A549 (cell line): ENCODE measurements around the gene TMEM191C. TPM values are rescaled to one million over a fixed set of nuclear protein-coding genes. Genes with fewer than 3 reads are reported as not detected.
A peak's percentile ranks its signal among the peaks of the same experiment; 100 is the strongest.
"Not testable (repeated sequence)": the region's sequence is repeated elsewhere in the genome, so short reads cannot be mapped to it uniquely, and the experiment has no call there.

ENCODE experiments used
- ATAC-seq, 2 experiments: fragments of 200-7000 bp in 1 of 2; fragments of >200 bp in 1 of 2; cut with Nextera tagmentation in 1 of 2; cut with Tn5 transposase in 1 of 2; 3 replicates each; pipeline versions ENCODE4 v1.8.0 to v1.9.1; 2018 to 2020; ENCODE audit warnings: mild to moderate bottlenecking in 1 of 2, moderate library complexity in 1 of 2
- CTCF ChIA-PET: fragments of 300-600 bp; sonication (Branson Sonifier 250); formaldehyde crosslinking; extraction: SDS; loops from one replicate; lab custom pipeline; 2021; ENCODE audit warnings: antibody characterized with exemption, inconsistent platforms; lab: Yijun Ruan, JAX
- POLR2A ChIA-PET: fragments of 350-600 bp; formaldehyde crosslinking; extraction: SDS; loops from one replicate; lab custom pipeline; 2021; ENCODE audit warnings: antibody characterized with exemption, inconsistent platforms; lab: Yijun Ruan, JAX
- DNase-seq, 2 experiments: peaks; one replicate each; pipeline versions ENCODE4 v3.0.0 to v3.0.0-alpha.2; 2011 to 2016; ENCODE audit warnings: low read depth in 1 of 2, low spot score in 1 of 2
- FAIRE-seq: peaks from 2 replicates; lab custom pipeline; 2011; peaks lifted over from hg19 to GRCh38; lab: Jason Lieb, UNC
- H3K27ac ChIP-seq, 2 experiments: fragments of >200 bp; sonication (Bioruptor Twin); formaldehyde crosslinking; 3 replicates each; pipeline ENCODE4 v1.5.1; 2016 to 2017
- H3K4me1 ChIP-seq: fragments of >200 bp; sonication (Bioruptor Twin); formaldehyde crosslinking; 3 replicates; pipeline ENCODE4 v1.6.1; 2016
- H3K4me2 ChIP-seq: fragments of >200 bp; sonication (Bioruptor Twin); formaldehyde crosslinking; 3 replicates; pipeline ENCODE4 v1.6.1; 2016
- H3K4me3 ChIP-seq: fragments of >200 bp; sonication (Bioruptor Twin); formaldehyde crosslinking; 3 replicates; pipeline ENCODE4 v1.5.1; 2016
- H3K9me3 ChIP-seq: fragments of >200 bp; sonication (Bioruptor Twin); formaldehyde crosslinking; 3 replicates; pipeline ENCODE4 v1.6.1; 2016
- CBX2 ChIP-seq: fragments of 200-600 bp; sonication (generic); IDR thresholded peaks from 2 replicates; pipeline ENCODE4 v1.6.1; 2016; ENCODE audit warnings: low read depth, mild to moderate bottlenecking, borderline replicate concordance
- CHD2 ChIP-seq: fragments of 150-350 bp; IDR thresholded peaks from 2 replicates; pipeline ENCODE4 v1.6.1; 2014; ENCODE audit warnings: low read length; ENCODE audit not compliant: partially characterized antibody
- EHMT2 ChIP-seq: fragments of 200-600 bp; sonication (generic); IDR thresholded peaks from 2 replicates; pipeline ENCODE4 v1.6.1; 2016; ENCODE audit warnings: antibody characterized with exemption, low read depth, mild to moderate bottlenecking, moderate library complexity
- ESRRA ChIP-seq: fragments of 150-350 bp; IDR thresholded peaks from 2 replicates; pipeline ENCODE4 v1.6.1; 2014; ENCODE audit warnings: mild to moderate bottlenecking, low read length, borderline replicate concordance
- FOSL2 ChIP-seq, 2 experiments: fragments of 450-650 bp in 1 of 2; fragments of >200 bp in 1 of 2; sonication (Bioruptor Twin) in 1 of 2; formaldehyde crosslinking; IDR thresholded peaks; 2 replicates each; pipeline versions ENCODE4 v1.5.0 to v1.6.1; 2016 to 2020; ENCODE audit warnings: mild to moderate bottlenecking in 1 of 2, moderate library complexity in 1 of 2
- FOXS1 ChIP-seq: fragments of 250-450 bp; sonication (Bioruptor Pico); IDR thresholded peaks from 2 replicates; pipeline ENCODE4 v1.5.0; 2020; ENCODE audit warnings: mild to moderate bottlenecking, moderate library complexity
- HOXA7 ChIP-seq: fragments of 250-450 bp; sonication (Bioruptor Pico); IDR thresholded peaks from 2 replicates; pipeline ENCODE4 v1.5.0; 2020; ENCODE audit warnings: mild to moderate bottlenecking, moderate library complexity
- HOXB13 ChIP-seq: fragments of 250-450 bp; sonication (Bioruptor Pico); IDR thresholded peaks from 2 replicates; pipeline ENCODE4 v1.5.0; 2020; ENCODE audit warnings: low read depth, mild to moderate bottlenecking, moderate library complexity
- KDM5A ChIP-seq: fragments of 200-600 bp; sonication (generic); IDR thresholded peaks from 2 replicates; pipeline ENCODE4 v1.6.1; 2016; ENCODE audit warnings: antibody characterized with exemption, mild to moderate bottlenecking
- MAX ChIP-seq: IDR thresholded peaks from 2 replicates; pipeline ENCODE4 v1.6.1; 2012
- MYC ChIP-seq: IDR thresholded peaks from 2 replicates; pipeline ENCODE4 v1.6.1; 2012; ENCODE audit warnings: mild to moderate bottlenecking, inconsistent platforms, low read length, improper control_type of control experiment, borderline replicate concordance
- PHF8 ChIP-seq: fragments of 200-600 bp; sonication (generic); IDR thresholded peaks from 2 replicates; pipeline ENCODE4 v1.6.1; 2016; ENCODE audit warnings: low read depth, mild to moderate bottlenecking, antibody characterized with exemption, moderate library complexity, borderline replicate concordance
- POLR2A ChIP-seq: IDR thresholded peaks from 2 replicates; pipeline ENCODE4 v1.6.1; 2012; ENCODE audit warnings: mild to moderate bottlenecking, low read length
- POLR2AphosphoS2 ChIP-seq: conservative IDR thresholded peaks from 2 replicates; pipeline ENCODE4 v1.6.1; 2012; ENCODE audit warnings: low read length, improper control_type of control experiment, inconsistent platforms
- RARB ChIP-seq: fragments of 250-450 bp; sonication (Bioruptor Pico); IDR thresholded peaks from 2 replicates; pipeline ENCODE4 v1.8.0; 2021; ENCODE audit warnings: mild to moderate bottlenecking, moderate library complexity
- REST ChIP-seq: fragments of 200-600 bp; sonication (generic); IDR thresholded peaks from 2 replicates; pipeline ENCODE4 v1.6.1; 2016; ENCODE audit warnings: antibody characterized with exemption, mild to moderate bottlenecking, moderate library complexity
- RFX5 ChIP-seq: fragments of 450-650 bp; IDR thresholded peaks from 2 replicates; pipeline ENCODE4 v1.7.1; 2014; ENCODE audit warnings: antibody characterized with exemption, mild to moderate bottlenecking, moderate library complexity
- RNF2 ChIP-seq: fragments of 200-600 bp; sonication (generic); IDR thresholded peaks from 2 replicates; pipeline ENCODE4 v1.6.1; 2016; ENCODE audit warnings: low read depth, mild to moderate bottlenecking, antibody characterized with exemption, moderate library complexity, borderline replicate concordance
- USF2 ChIP-seq: fragments of 450-650 bp; IDR thresholded peaks from 2 replicates; pipeline ENCODE4 v1.6.1; 2014; ENCODE audit warnings: antibody characterized with exemption
- ZNF302 ChIP-seq: fragments of 250-450 bp; sonication (Bioruptor Pico); IDR thresholded peaks from 2 replicates; pipeline ENCODE4 v1.9.0; 2021; ENCODE audit warnings: inconsistent platforms, mild to moderate bottlenecking, moderate library complexity
- WGBS: methylation state at CpG from one replicate; pipeline ENCODE4 v1.1.6; 2017; ENCODE audit errors: missing lambda C conversion rate; 5-methylcytosine and 5-hydroxymethylcytosine counted together
- polyA plus RNA-seq, 4 experiments: library from polyadenylated mRNA; depleted of rRNA in 3 of 4; stranded (reverse); fragments of >200 nt; fragmentation: RNase III in 1 of 4; extraction: RNeasy Plus Mini Kit Qiagen cat#74134 plus additional on column Dnase treatment in 1 of 4; gene quantifications; 2 replicates in 3 of 4; 3 replicates in 1 of 4; pipeline ENCODE4 v1.2.3, GENCODE V29; 2011 to 2017

The TMEM191C gene
- polyA plus RNA-seq, 2 of the 4 experiments (the other 2 are of a cell fraction): 0.57 to 0.58 TPM

- H3K27ac ChIP-seq, DNase-seq, H3K4me2 ChIP-seq, FAIRE-seq, H3K4me1 ChIP-seq, H3K4me3 ChIP-seq, H3K9me3 ChIP-seq, CTCF ChIA-PET, POLR2A ChIA-PET: not testable (repeated sequence)
- WGBS: no CpG with 5 or more reads among the region's 16 CpGs
- ATAC-seq: peak; percentile 42 to 55
These were observed 26.5 kb upstream of the TMEM191C start for GRCh38 chr22:21440676-21441075.

DNA sequence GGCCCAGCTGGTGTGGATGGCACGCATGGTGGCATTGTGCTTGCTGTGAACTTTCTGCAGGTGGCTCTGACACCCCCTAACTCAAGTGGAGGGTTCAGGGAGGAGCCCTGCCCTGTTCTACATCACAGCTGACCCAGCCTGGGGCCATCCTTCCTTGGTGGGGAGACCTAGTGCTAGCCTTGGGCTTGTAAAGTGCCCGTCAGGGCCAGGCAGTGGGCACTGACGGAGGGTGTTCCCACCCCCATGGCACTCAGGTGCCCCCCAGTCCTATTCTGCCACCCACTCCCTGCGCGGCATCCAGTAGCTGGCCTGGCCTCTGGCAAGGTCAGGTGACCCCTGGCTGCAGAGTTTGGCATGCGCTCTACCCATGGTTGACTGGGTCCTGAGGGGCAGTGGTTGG, 26.0 kb upstream of the TMEM191C start:
- CTCF ChIA-PET, H3K27ac ChIP-seq, POLR2A ChIA-PET, H3K9me3 ChIP-seq, FAIRE-seq, DNase-seq, H3K4me3 ChIP-seq, ATAC-seq, H3K4me1 ChIP-seq, H3K4me2 ChIP-seq: not testable (repeated sequence)
- WGBS: 100% methylated on average over 1 of the region's 6 CpGs

DNA sequence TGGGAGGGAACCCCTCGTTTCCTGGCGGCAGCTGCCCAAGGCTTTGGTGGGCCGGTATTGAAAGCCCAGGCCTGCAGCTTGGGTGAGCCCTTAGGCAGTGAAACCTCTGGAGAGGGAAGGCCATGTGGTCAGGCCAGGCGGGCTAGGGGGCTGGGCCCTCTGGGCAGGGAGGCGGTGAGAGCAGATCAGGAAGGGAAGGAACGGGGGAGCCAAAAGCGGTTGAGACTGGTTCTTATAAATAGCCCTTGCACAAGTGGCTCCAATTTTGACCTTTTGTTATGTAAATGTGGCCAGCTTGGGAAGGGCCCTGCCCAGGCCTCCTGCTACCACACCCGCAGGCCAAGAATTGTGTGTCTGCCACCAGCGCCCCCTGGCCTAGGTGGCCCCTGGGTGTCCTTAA, 25.1 kb upstream of the TMEM191C start:
- POLR2A ChIA-PET, ATAC-seq: not testable (repeated sequence)

GRCh38 chr22:21442646-21443045, 24.5 kb upstream of the TMEM191C start:
- FAIRE-seq, H3K4me3 ChIP-seq, H3K27ac ChIP-seq, H3K9me3 ChIP-seq, CTCF ChIA-PET, POLR2A ChIA-PET, H3K4me1 ChIP-seq, DNase-seq, H3K4me2 ChIP-seq, ATAC-seq: not testable (repeated sequence)
- no CpG with 5 or more reads among the region's 15 CpGs for WGBS

More for the DNA sequence above, 25.1 kb upstream of the TMEM191C start:
- FAIRE-seq, H3K4me2 ChIP-seq, H3K4me1 ChIP-seq, H3K9me3 ChIP-seq, H3K4me3 ChIP-seq, DNase-seq, H3K27ac ChIP-seq, CTCF ChIA-PET: not testable (repeated sequence)
- WGBS: no CpG with 5 or more reads among the region's 9 CpGs

- TF ChIP-seq EHMT2 (no peak), REST (no peak), ESRRA (no peak), HOXA7 (no peak), MAX (no peak), FOXS1 (CRISPR knock-in tag) (no peak), RNF2 (no peak), CHD2 (no peak), CBX2 (no peak), POLR2AphosphoS2 (no peak), POLR2A (no peak), MYC (no peak), USF2 (no peak), KDM5A (no peak), RFX5 (no peak), PHF8 (no peak), FOSL2 (IDR thresholded peaks at IDR 0.05) (no peak), FOSL2 (CRISPR knock-in tag; IDR thresholded peaks at IDR 0.05) (no peak), RARB (no peak), HOXB13 (CRISPR knock-in tag) (no peak), ZNF302 (CRISPR knock-in tag) (no peak)
- Histone ChIP-seq H3K9me3 (no peaks in the 10 kb centered on the region), H3K27ac (no peak overlapping the region), H3K4me3 (no peak overlapping the region), H3K4me1 (no peaks in the 10 kb centered on the region), H3K4me2 (no peak overlapping the region)
- ATAC-seq (no peak), DNase-seq (no peak), FAIRE-seq (no peak)
- WGBS: no CpG with 5 or more reads among the region's 13 CpGs
- POLR2A ChIA-PET: no interaction called here
- CTCF ChIA-PET: no interaction called here
These were observed 24.0 kb upstream of the TMEM191C start for GRCh38 chr22:21443057-21443734.
